Right lobe of liver (tissue), 4 donors: ENCODE data around the gene ISX.

Experiments used
- POLR2A ChIP-seq: fragments of 450-650 bp; IDR thresholded peaks from one replicate; pipeline ENCODE4 v1.6.1; 2017; ENCODE audit warnings: antibody characterized with exemption, mild to moderate bottlenecking
- TF ChIP-seq, protein P1 (sequence below), 4 donors: fragments of 200-600 bp in 3 of 4; fragments of 450-650 bp in 1 of 4; IDR thresholded peaks; one replicate each; pipeline versions ENCODE4 v1.5.1 to v1.8.0; 2016 to 2022; ENCODE audit warnings: antibody characterized with exemption in 4 of 4, mild to moderate bottlenecking in 2 of 4
- donor health status: DM: no; HTN: no; CAD: no.
- donor health status: DM: no; HTN: no; CAD: no.
- donor health status: DM: no; HTN: yes; CAD: no.

DNA sequence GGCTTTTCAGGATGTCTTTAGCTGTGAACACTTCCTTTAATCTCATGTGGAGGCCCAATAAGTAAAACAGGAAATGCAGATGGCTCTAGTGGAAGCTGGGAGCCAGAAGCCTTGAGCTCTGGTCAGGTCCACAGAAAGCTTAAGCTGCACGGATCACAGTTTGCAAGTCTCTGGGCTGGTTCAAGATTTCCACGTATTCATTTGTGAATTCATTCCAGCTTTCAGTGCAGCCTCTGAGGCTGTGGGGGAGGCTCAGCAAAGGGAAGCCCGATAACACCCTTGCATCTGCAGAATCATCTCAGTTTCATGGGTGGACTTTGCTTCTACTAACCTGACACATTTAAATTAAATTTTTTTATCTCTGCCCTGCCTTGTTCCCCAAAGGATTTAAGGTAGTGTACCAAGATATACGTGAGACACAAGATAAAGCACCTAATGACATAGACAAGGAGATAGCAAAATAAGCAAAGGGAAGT, 65.6 kb downstream of the ISX start:
- TF ChIP-seq, protein P1, sequence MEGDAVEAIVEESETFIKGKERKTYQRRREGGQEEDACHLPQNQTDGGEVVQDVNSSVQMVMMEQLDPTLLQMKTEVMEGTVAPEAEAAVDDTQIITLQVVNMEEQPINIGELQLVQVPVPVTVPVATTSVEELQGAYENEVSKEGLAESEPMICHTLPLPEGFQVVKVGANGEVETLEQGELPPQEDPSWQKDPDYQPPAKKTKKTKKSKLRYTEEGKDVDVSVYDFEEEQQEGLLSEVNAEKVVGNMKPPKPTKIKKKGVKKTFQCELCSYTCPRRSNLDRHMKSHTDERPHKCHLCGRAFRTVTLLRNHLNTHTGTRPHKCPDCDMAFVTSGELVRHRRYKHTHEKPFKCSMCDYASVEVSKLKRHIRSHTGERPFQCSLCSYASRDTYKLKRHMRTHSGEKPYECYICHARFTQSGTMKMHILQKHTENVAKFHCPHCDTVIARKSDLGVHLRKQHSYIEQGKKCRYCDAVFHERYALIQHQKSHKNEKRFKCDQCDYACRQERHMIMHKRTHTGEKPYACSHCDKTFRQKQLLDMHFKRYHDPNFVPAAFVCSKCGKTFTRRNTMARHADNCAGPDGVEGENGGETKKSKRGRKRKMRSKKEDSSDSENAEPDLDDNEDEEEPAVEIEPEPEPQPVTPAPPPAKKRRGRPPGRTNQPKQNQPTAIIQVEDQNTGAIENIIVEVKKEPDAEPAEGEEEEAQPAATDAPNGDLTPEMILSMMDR (IDR thresholded peaks at IDR 0.05), result no peak
- no peak for TF ChIP-seq POLR2A
